GM18909 (cell line): Measurements from ENCODE around the gene MCUR1.
"Not testable (repeated sequence)": the region's sequence is repeated elsewhere in the genome, so short reads cannot be mapped to it uniquely, and the experiment has no call there.

Experiments used
- ATAC-seq: cut with Tn5 transposase; IDR thresholded peaks from one replicate; pipeline ENCODE4 v1.9.1; 2021; ENCODE audit warnings: mild to moderate bottlenecking; ENCODE audit not compliant: unreplicated experiment, poor library complexity

MCUR1 gene

DNA sequence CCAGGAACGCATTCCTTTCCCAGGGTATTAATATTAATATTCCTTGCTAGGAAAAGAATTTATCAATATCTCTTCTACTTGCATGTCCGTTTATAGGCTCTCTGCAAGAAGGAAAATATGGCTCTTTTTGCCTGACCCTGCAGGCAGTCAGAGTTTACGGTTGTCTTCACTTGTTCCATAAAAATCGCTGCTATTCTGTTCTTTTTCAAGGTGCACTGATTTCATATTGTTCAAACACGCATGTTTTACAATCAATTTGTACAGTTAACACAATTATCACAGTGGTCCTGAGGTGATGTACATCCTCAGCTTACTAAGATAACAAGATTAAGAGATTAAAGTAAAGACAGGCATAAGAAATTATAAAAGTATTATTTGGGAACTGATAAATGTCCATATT lies 15.1 kb upstream of the MCUR1 start:
- not testable (repeated sequence) for ATAC-seq

DNA sequence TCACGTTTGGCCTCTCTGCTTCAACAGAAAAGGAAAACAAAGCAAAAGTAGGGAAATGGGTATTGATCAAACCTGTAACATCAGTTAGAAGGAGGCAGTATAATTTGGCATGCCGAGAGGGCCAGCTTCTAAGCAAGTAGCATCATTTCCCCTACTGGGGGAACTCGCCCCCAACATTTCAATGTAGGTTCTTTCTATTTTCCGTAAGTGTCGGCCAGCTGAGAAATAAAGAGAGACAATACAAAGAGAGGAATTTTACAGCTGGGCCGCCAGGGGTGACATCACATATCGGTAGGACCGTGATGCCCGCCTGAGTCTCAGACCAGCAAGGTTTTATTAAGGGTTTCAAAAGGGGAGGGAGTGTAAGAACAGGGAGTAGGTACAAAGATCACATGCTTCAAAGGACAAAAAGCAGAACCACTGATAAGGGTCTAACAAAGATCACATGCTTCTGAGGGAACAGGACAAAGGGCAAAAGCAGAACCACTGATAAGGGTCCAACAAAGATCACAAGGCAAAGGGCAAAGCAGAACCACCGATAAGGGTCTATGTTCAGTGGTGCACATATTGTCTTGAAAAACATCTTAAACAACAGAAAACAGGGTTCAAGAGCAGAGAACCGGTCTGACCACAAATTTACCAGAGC lies 14.4 kb upstream of the MCUR1 start:
- not testable (repeated sequence) for ATAC-seq

DNA sequence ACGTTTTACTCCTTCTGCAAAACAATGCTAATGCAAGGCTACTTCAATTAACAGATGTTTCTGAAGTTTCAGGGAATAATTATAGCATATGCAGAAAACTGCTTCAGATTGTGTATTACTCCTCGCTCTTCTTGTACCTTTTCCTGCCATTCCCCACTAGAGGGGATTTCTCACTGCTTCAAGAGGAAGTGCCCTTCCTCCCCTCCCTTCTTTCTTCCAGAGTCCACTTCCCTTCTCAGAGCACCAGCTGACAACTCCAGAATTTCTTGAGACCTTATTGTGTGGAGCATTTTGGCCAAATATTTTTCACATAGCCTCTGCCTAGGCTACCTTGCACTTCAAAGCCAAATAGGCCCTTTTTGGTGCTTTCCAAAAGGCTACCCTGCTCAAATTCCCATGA lies 12.7 kb upstream of the MCUR1 start:
- no peak for ATAC-seq

DNA sequence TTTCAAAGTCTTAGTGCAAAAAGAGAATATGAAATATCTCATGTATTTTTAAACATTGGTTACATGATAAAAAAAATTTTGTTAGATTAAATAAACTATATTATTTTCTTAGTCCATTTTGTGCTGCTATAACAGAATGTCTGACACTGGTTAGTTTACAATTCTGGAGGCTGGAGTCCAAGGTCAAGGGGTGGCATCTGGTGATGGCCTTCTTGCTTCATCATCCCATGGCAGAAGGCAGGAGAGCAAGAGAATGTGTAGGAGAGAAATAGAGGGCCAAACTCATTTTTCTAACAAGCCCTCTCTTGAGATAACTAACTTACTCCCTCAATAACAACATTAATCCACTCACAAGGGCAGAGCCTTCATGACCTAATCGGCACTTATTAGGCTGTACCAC lies 11.5 kb upstream of the MCUR1 start:
- no peak for ATAC-seq

DNA sequence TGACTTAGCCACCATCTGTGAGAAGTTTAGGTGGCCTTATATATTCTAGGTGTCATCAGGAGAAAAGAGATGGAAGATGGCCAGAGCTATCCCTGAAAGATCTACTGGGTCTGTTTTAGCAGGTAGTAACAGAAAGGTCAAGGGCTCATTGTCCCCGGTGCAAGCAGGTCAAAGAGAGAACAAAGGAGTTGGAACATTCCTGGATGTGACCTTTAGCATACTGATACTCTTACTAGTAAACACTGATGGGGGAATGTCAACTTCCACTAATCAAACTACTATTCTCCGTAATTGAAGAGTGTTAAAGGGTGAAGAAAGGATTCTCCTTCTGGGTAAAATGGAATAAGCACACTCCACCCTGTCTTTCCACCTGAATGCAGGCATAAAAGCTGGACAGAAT lies 4.0 kb upstream of the MCUR1 start:
- ATAC-seq, result no peak

DNA sequence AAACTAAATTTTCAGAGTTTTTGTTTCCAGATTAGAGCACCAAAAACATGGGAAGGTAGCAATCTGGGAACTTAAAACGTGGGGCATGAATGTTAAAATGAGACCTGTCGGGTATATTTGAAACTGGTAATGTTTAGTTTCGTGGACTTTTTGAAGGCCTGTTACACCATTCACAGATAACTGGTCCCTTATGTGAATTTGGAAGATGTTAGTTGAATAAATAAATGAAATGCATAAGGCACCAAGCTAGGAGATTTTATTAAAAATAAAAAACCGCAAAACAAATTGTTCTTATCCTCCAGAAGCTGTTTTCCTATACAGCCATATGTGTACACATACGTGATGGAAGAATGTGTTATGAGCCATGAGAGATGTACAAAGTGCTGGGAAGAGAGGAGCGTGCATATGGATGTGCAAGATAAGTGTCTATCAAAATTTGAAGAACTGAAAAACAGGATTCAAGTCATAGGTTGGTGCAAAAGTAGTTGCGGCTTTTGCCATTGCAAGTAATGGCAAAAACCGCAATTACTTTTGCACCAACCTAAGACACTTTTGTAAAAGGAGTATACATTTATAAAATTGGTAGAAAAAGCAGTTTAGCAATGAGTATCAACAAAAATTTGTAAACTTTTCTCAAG lies 700 bp upstream of the MCUR1 start:
- ATAC-seq, result no peak

DNA sequence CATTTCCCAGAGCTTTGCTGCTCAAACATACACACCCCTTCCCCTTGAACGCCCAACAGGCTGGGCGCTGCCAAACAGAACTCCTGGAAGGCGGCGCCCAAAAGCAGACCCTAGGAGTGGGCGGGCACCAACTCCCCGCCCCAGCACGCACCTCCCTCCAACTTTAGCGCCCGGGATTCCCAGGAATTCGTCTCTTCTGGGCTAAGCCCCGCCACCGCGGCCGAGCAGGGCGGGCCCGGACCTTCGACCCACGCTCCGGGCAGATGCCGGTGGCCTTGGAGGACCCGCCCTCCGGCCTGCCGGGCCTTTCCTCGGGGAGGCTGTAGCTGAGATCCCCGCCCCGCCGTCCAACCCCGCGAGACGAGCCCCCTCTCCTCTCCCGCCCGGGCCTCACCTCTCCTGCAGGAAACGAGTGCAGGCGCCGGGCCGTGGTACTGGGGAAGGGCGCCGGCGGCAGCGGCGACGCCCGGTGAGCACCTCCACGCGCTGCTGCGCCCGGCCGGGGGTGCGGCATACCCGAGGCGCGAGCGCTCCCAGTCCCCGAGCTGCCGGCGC lies 659 bp downstream of the MCUR1 start:
- ATAC-seq, result peak; percentile 39

DNA sequence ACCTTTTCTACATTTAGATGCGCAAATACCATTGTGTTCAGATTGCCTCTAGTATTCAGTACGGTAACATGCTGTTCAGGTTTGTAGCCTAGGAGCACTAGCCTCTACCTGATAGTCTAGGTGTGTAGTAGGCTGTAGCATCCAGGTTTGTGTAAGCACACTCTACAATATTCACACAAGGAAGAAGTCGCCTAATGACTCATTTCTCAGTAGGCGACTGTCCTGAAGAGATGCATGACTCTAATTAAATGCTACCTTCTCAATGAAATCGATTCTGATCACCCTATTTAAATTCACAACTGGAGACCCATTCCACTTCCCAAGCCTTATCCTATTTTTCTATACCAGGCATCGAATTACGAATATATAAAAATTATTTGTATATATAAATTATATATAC lies 1.3 kb downstream of the MCUR1 start:
- ATAC-seq, result no peak

DNA sequence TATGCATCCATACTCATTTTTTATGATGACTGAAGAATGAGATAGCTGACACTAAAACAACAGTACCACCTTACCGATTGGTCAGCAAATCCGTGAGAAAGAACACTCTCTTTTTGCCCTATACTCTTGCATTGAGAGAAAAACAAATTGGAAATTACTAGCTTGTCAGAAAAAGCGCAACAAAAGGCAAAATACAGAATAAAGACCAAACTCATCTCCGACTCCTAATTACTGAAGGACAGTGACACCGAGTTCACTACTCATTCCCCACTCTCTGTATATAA lies 2.1 kb downstream of the MCUR1 start:
- no peak for ATAC-seq

DNA sequence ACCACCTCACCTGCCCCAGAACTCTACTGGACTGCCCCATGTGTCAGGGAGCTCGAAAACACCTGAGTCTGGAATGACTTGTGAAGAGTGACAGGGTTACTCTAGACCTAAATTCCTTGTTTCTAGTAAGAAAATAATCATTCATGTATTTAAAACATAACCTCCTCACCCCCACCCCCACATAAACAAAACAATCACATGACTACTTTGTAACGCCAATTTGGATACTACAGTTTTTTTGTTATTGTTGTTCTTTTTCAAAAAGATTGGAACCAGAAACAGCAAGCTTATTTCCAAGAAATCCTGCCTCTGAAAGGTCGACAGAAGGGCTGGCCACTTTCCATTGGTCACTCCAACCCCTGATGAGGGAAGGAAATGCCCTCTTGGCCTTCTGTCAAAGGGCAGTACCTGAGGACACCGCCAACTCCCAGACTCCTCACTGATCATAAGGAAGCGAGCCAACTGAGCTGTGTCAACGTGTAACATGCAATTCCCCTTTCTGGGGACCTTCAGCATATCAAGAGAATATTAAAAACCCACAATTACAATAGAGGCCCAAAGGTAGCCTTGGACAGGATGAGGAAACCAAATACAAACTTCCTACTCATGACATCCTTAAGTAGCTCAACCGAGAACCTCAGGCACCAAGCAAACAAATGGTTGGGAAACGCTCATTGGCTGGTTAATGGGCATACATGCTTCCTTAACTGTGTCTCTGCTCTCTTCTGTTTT lies 2.6 kb downstream of the MCUR1 start:
- ATAC-seq, result no peak

DNA sequence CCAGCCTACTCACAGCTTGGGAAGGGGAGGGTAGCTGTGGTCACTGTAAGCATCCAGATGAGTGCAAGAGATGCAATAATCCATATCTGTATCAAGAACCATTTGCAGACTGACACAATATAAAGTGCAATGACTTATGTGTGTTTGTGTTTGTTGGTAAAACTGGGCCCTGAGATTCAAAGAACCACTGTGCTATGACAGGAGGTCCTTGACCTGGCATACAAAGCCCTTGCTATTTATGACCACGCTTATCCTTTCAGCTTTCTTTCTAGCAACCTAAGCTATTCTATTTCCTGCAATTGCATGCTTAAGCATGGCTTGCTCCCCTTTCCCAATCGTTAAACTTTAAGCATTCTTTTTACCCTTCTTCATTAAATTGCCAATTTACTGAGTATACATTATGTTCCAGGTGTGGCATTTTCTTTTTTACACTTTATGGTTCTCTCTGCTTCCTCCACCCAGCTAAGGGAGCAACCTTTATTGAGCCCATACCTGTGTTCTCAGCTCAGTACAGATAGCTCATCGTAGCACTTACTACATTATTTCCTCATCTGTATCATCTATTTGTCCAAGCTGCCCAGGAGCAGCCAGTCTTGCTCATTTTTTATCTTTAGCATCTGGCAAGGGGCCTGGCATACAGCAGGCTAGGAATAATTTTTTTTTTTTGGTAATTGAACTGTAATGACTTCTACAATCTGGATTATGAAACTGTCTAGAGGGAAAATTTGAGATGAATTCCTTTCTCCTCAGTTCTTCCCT lies 3.5 kb downstream of the MCUR1 start:
- no peak for ATAC-seq

DNA sequence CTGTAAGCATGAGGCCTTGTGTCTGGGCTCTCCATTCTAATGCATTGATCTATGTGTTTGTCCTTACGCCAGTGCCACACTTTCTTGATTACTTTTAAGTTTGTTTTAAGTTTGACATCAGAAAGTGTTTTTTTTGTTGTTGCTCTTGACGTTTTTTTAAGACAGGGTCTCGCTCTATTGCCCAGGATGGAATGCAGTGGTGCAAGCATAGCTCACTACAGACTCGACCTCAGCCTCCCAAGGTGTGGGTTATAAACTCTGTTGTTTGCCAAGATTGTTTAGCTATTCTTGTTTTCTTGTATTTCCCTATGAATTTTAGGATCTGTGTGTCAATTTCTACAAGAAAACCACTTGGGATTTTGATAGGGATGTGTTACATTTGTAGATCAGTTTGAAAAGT lies 5.6 kb downstream of the MCUR1 start:
- ATAC-seq, result no peak

DNA sequence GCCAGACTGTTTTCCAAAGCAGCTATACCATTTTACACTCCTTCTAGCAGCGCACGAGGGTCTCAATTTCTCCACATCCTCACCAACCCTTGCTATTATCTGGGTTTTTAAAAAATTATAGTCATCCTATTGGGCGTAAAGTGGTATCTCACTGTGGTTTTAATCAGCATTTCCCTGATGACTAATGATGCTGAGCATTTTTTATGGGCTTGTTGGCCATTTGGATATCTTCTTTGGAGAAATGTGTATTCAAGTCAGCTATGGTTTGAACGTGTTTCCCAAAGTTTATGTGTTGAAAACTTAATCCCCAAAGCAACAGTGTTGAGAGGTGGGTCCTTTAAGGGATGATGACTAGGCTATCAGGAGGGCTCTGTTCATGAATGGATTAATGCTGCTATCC lies 6.7 kb downstream of the MCUR1 start:
- no peak for ATAC-seq

DNA sequence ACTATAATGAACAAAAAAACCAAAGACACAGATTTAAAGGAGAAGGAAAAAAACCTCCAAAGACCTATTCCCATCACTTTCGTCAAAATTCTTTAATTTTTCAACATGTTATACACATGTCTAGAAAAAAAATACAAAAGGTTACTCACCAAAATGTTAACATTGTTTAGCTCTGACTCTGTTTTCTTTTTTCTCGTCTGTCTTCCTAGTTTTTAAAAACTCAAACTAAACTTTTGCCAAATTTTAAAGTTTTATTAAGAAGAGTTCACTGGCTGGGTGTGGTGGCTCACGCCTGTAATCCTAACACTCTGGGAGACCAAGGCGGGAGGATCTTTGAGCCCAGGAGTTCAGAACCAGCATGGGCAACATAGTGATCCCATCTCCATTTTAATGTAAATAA lies 10.8 kb downstream of the MCUR1 start:
- no peak for ATAC-seq

DNA sequence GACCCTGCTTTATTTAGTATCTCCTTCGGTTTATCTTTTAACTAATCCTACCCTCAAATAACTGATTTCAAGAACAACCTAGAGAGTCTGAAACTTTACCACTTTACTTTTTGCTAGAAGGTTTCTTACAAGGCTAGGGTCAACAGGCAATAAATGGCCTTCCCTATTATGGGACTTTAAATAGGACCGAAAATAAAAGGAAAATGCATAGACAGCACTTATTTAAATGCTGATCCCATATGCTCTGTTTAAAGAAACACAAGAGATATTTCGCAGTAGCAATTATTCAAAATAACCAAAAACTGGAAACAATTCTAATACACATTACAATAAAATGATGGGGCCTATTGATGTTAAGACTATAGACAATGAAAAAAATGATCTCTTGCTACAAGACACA lies 13.7 kb downstream of the MCUR1 start:
- no peak for ATAC-seq

DNA sequence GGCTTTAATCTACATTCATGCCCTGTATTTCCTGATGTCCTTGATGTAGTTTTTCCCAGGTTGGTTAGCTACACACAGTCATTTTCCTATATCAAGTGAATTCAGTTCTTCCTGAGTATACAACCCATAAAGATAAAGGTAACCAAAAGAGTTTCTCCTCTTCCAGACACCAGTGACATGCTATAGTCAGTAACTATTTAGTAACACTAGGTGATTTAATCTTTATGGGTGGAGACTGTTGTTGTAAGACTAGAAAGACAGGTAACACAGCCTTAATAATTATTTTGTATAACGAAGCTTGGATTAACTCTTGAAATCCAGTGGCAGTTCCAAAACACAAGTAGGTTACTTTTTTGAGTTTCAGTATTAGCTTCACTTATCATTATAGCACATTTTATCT lies 17.6 kb downstream of the MCUR1 start:
- no peak for ATAC-seq

DNA sequence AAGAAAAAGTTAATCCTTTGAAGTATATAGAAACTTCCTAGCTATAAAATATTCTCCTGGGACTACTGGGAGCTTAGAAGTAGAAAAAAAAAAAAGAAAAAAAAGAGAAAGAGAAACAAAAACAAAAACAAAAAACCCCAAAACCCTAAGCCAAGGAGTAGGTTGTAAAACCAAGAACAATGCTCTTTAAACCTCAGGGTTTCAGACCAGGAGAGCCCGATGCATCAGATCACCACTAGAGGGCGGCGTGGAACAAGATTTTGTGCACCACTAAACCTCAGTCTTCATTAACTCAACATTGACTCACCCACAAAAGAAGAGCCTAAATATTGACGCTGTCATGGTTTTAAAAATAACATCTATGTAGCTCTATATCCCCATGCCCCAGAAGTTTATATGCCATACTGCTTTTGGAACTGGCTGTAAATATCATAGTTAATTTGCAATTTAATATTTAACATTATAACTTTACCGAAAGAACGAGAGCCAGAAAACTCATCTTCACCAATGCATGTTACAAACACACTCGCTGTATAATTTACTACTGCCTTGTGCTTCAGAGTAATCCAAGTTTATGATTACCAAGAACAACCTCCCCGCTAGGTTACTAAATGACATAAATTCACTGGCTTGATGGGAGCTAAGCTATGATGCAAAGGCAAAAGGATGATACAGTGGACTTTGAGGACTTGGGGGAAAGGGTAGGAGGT lies 19.2 kb downstream of the MCUR1 start:
- ATAC-seq, result peak; percentile 84

DNA sequence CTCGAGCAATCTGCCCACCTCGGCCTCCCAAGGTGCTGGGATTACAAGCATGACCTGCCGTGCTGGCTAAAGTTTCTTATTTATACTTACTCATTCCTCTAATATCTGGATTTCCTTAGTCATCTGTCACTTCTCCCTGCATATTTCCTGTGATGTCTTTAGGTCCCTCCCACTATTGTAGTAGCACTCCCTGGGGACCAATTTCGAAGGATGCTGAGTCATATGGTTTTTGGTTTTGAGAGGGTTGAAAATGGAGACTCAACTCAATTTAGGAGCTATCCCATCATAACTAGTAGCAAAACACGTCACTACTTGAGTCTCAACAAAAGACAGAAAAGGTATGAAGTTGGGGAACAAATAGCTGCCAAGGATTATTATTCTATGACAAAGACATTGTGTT lies 20.2 kb downstream of the MCUR1 start:
- ATAC-seq, result no peak

DNA sequence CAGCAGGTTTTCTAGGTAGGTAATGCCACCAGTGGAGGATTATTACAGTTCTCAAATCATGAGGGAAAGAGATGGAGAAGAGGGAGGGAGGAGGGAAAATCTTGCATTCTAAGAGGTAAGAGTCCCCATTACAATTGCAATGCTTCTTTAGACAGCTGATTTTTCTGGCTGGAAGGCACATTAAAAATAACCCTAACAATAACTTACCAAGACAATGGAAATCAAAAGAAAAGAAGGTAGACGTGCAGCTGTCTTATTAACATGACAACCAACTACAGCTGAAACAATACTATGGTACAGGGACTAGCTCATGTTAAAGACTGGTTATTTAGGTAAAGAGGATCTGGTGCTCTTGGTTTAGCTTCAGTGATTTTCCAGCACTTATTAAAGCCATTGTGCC lies 24.6 kb downstream of the MCUR1 start:
- no peak for ATAC-seq

DNA sequence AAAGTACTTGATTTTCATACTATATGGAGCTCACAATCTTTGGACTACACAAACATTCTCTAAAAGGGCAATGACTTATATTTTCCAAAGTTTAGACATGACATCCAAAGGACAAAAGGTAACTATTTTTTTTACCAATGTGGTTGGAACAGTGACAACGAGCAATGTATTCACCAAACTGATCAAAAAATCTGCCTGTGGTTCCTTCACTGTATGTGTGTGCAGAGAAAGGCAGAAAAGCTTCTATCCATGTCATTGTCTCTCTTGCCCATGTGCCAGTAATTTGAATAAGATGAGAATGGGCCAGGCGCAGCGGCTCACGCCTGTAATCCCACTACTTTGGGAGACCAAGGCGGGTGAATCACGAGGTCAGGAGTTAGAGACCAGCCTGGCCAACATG lies 25.5 kb downstream of the MCUR1 start:
- ATAC-seq, result no peak
